EH (cell line): ENCODE data around the gene GRIN2A.

Source experiments
- DNase-seq: peaks from one replicate; pipeline ENCODE4 v3.0.0-alpha.2; 2015; ENCODE audit warnings: low read depth

GRIN2A gene

GRCh38 chr16:9859701-9860327 lies 322.4 kb downstream of the GRIN2A start:
- peak; percentile 46 for DNase-seq

- peak; percentile 50 for DNase-seq
These were observed 327.6 kb downstream of the GRIN2A start for GRCh38 chr16:9854675-9855074.

- DNase-seq = no peak
These were observed 330.2 kb downstream of the GRIN2A start for GRCh38 chr16:9852003-9852402.

DNA sequence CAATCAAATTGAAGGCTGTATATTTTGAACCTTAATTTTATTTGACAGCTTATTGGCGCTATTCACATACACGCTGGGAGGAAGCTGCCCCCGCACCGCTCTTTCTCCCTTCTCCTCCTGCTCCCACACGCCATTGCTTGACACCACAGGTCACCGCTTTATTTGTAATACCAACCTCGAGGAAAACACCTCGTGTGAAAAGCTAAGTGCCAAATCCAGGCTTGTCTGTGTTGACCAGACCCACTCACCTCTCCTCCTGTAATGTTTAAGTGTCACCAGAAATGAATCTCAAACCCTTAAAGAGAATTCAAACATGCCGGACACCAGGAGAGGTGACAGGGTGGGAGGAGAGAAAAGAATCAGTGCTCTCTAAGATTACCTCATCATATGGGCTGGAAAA lies 331.4 kb downstream of the GRIN2A start:
- DNase-seq = no peak

DNA sequence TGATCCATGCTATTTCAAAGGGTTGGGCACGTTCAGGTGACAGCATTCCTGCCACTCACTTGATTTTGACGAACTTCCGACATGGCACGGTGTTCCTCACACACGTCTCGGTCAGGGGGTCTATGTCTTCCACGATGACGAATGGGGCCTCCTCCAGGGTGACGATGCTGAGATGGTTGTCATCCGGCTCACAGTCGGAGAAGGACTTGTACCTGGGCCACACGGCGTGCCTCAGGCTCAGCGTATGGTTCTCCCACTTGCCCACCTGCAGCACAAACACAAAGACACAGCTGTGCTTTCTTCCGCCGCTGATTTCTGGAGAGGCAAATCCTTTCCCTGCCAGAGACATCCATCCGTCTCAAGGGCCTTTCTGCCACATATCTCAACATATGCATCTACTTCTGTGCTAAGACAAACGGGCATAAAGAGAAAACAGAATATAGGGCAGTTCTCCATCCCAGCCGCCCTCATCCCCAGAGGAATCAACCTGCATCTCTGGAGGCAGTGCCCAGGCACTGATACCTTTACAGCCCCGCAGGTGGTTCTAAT lies 332.5 kb downstream of the GRIN2A start:
- DNase-seq = no peak

DNA sequence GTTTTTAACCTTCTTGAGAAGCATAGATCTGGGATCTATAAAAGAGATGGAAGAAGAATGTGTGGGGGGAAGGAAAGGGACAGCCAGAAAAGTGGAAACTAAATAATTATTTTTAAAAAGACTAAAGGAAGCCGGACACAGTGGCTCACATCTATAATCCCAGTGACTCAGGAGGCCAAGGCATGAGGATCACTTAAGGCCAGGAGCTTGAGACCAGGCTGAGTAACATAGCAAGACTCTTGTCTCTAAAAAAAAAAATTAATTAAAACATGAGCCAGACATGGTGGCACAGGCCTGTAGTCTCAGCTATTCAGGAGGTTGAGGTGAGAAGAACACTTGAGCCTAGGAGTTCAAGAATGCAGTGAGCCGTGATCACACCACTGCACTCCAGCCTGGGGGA lies 335.1 kb downstream of the GRIN2A start:
- DNase-seq = peak; percentile 27

DNA sequence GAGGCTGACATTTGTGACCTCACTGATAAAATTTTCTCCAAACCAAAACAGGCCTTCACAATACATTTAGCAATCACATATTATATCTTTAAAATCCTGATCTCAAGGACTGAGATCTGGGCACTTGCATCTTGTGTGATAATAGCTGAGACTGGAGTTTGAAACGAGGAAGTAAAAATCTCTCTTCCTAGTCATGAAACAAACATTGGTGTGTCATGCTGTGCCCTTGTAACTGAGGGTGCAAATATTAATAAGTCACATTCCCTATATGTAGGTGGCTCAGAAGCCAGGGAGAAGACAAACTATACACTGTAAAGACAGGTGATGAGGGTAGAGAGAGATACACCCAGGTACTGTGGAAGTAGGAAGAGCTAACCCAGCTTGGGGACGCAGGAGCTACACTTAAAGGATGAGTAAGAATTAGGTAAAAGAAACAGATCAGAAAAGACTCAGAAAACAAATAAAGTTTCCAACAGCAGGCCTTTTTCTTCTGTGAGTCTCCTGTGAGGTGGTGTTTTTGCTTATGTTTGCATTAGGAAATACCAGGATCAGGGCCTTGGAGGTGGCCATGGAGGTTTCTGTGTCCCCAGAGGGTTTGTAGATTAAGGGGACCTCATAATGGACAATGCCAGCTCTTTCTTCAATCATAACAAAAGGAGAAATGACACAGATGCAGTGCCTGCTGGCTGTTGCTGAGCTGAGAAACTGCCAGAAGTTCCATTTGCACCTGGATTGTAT lies 335.7 kb downstream of the GRIN2A start:
- DNase-seq = no peak

DNA sequence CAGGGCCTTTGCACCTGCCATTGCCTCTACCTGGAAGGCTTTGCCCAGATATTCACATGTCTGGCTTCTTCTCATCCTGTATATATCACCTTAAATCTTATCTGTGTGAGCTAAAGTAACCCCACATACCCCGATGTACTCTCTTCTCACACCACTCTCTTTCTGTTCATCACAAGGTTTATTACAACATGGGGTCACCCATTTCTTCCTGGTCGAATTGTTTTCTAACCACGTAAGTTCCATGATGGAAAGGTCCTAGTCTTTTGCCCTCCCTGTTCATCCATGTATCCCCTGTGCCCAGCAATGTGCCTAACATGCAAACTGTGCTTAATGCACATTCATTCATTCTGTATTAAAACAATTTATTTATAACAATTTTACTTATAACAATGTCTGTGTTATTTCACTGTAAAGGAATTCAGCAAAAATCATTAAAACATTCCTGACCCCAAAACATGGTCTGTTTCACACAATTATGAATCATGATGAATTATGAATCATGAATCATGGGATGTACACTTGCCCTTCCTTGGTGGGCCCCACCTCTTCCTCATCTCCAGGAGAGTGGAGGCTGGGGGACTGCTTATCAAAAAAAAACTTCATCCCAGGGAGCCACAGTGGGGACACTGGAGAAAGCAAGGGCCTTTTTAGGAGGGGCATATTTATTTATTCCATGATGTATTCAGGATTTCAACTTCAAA lies 336.4 kb downstream of the GRIN2A start:
- DNase-seq = peak; percentile 66

- DNase-seq = peak; percentile 79
These were observed 337.9 kb downstream of the GRIN2A start for GRCh38 chr16:9844361-9844760.

GRCh38 chr16:9843424-9844018 lies 338.7 kb downstream of the GRIN2A start:
- DNase-seq = peak; percentile 82

DNA sequence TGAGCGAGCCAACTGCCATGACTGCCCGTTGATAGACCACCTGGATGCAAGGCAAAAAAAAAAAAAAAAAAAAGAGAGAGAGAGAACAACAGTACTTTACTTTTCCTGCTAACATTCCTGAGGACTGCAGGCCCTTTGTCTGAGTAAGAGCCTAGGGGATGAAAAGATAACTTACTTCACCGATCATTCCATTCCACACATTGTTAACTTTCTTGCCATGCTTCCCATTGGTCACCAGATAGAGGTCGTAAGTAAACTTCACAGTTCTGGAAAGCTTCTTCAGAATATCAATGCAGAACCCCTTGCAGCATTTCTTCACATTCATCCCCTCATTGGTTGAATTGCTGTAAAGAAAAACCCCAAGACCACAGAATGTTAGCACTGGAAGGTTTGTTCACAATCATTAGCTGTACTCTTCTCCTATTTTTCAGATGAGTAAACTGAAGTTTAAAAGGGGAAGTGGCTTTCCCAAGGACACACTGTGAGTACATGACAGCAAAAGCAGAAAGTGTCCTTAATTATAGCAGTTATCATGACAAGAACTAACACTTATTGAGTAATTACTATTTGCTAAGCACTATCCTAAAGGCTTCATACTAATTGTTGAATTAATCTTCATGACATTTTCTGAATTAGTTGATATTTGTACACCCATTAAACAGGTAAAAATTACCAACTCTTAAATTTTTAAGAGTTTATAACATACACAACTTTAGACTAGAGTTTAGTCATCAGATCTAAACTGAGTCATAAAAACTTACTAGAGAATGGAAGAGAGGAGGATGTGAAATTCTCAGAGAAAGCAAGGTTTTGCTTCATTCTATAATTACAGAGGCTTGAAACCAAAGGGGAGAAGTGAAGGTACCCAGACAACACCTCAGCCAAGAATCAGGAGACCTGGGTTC lies 341.2 kb downstream of the GRIN2A start:
- no peak for DNase-seq

GRCh38 chr16:9837481-9837880 lies 344.7 kb downstream of the GRIN2A start:
- DNase-seq = peak; percentile 5

DNA sequence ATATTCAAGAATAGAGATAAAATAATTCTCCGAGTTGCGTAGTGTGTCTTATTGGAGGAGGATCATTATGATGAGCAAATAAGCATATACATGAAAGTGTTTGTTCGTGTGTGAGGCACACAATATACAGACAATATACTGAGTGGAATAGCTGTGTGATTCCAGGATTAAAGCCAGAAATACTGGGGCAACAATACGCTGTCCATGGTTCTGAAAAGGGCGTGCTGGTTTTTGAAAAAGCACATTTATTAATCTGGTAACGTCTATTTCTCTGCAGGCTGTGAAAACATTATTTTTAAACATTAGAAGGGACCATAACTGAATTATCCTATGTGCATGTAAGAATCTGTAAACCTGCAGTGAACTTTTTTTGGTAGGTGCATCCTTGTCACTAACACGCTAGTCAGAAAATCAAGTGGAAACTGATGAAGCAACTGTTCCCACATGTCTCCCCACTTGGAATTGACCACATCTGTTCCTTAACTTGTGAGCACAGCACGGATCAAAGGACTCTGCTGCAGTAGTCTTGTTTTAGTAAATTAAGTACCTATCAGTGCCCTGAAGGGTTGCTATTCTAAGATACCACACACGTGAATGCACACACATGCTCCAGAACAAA lies 346.0 kb downstream of the GRIN2A start:
- DNase-seq = peak; percentile 41

DNA sequence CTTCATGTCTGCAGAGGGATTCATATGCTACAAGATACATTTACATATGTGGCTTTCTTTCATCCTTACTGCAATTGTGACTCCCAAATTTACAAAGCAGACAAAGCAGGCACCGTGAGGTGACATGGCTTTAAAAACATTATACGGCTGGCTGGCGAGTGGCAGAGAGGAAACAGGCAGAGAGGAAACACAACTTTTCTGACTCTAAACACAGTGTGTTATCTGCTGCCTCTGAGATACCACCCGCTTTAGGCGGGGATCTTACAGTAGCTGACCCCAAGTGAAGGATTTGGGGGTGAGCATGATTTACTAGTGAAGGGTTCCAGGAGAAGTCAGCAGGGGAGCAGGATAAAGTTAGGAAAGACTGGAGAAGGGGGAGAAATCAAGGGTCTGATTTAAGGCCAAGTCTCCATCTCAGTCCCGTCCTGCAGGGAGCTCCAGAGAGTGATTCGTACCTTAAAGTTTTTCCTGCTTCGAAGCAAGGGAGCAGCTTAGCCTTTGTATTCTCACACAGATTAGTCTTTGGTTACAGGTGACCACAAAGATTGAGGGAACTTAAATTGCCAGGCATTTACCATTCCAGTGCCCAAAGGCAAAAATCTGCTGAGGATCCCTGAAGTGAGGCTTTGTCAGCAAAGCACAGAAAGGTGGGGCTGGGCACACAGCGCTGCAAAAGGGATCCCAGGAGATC lies 355.0 kb downstream of the GRIN2A start:
- no peak for DNase-seq

DNA sequence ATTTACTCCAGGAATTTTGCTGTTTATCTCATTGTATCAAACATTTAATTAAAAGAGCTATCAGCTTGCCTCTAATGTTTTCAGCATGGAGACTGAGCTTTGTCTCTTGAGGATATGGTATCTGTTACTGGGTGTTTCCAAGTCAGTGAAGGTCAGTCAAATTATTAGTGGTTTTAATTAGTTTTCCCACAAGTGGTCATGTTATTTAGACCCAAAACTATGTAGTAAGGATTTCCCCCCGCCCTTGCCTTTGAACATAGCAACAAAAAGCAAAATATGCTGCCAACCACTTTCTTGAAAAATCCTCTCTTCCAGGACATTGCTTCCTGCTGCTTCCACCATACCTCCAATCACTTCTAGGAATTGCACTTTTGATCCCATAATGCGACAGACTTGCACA lies 355.6 kb downstream of the GRIN2A start:
- no peak for DNase-seq

DNA sequence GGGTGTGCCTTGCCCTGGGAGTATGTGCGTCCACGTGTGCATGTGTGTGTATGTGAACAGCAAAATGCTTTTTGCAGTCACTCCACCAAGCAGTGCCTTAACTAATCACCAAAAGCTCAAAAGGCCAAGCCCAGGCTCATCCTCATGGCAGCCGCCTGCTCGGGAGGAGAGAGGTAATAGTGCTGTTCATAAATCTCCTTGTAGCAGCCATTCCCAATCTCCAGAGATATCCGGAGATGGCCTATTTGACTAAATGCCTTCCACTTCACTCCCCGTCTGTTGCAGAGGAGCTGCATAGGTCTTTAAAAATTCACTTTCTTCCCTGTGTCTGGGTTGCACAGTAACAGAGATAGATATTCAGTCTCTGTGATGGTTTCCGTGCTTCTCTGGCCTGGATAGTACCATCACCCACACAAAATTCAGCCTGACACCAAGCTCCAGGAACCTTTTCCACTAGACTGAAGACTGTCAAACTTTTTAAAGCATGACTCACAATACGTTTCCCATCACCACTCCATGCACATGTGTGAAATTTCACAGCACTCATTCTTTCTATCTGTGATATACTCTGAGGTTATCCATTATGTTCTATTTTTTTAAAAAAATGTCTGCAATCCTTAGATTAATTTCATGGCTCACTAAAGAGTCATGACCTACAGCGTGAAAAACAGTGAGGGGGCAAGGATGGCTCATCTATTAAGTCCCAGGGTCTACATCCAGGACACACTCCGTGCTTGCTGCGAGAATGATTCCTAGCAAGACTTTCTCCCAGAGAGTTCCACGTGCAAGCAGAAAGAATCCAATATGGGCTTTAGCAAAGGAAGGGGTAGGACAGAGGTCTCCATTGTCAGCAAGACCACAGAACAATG lies 357.8 kb downstream of the GRIN2A start:
- no peak for DNase-seq

DNA sequence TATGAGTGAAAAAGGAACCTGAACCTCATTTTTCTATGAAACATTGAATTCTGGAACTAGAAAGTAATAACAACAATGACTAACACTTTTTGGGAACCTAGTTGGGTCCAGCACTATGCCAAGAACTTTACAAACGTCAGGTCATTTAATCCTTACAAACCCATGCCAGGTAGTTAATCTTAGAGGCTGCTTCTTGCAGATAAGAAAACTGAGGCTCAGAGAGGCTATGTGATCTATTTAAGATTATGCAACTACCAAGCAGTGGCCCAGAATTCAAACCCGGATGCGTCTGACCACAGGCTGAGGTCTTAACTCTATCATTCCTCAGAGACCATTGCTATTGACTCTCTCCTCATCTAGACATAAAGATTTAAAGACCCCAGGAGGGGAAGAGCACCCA lies 358.7 kb downstream of the GRIN2A start:
- no peak for DNase-seq

GRCh38 chr16:9821970-9822369 lies 360.3 kb downstream of the GRIN2A start:
- DNase-seq = no peak

GRCh38 chr16:9821331-9821730 lies 360.9 kb downstream of the GRIN2A start:
- DNase-seq = no peak
